ENCODE results near the gene STAC2. TPM values are rescaled to one million over a fixed set of nuclear protein-coding genes. Genes with fewer than 3 reads are reported as not detected.
A peak's percentile ranks its signal among the peaks of the same experiment; 100 is the strongest.

STAC2 gene
- total RNA-seq, 6 donors from 2014 or later, result 0.24 to 1.1 (median 0.48) TPM; not detected in 2

GRCh38 chr17:39227364-39227919 is 1.7 kb upstream of the STAC2 start:
- Histone ChIP-seq H3K4me1 (peaks cover 24 to 36% (median 33%) of the 10 kb centered on the region in 4 donors), H3K4me3 (no peak overlapping the region), H3K9me3 (no peaks in the 10 kb centered on the region), H3K27me3 (peaks cover 0 to 30% (median 17%) of the 10 kb centered on the region in 4 donors), H3K36me3 (no peaks in the 10 kb centered on the region), H3K27ac (no peak overlapping the region)
- TF ChIP-seq EP300 (IDR thresholded peaks at IDR 0.05) (no peak), CTCF (IDR thresholded peaks at IDR 0.05) (no peak), POLR2A (IDR thresholded peaks at IDR 0.05) (no peak), POLR2AphosphoS5 (IDR thresholded peaks at IDR 0.05) (no peak)
- ATAC-seq (ENCODE audit: low FRiP score in 2 of 2) (no peak), DNase-seq (no peak)
- WGBS, 2 donors, result 90% methylated on average over 2 of the region's 2 CpGs; no CpG with 5 or more reads in 1 of the 2 donors

- Histone ChIP-seq H3K9me3 (no peaks in the 10 kb centered on the region), H3K27me3 (peaks cover 0 to 30% (median 17%) of the 10 kb centered on the region in 4 donors), H3K36me3 (no peaks in the 10 kb centered on the region), H3K4me1 (peaks cover 19 to 23% (median 22%) of the 10 kb centered on the region in 4 donors), H3K27ac (no peak overlapping the region), H3K4me3 (peak overlapping the region in 3 of 4 donors; percentile 28 to 49 (median 38))
- peak in 1 of 2 donors; percentile 90 for ATAC-seq (ENCODE audit: low FRiP score in 2 of 2)
- 14 to 17% methylated on average over 23 to 24 of the region's 24 CpGs for WGBS, 2 donors
- peak in 1 of 2 donors; percentile 86 for DNase-seq
- TF ChIP-seq POLR2A (IDR thresholded peaks at IDR 0.05), result no peak
- no peak for TF ChIP-seq EP300 (IDR thresholded peaks at IDR 0.05)
- no peak for TF ChIP-seq POLR2AphosphoS5 (IDR thresholded peaks at IDR 0.05)
- no peak for TF ChIP-seq CTCF (IDR thresholded peaks at IDR 0.05)
Observed at GRCh38 chr17:39225959-39226683, 376 bp upstream of the STAC2 start.

- ATAC-seq (ENCODE audit: low FRiP score in 2 of 2) (peak in 1 of 2 donors; percentile 58), DNase-seq (peak in 1 of 2 donors; percentile 87)
- no peak for TF ChIP-seq POLR2AphosphoS5 (IDR thresholded peaks at IDR 0.05)
- no peak for TF ChIP-seq POLR2A (IDR thresholded peaks at IDR 0.05)
- TF ChIP-seq EP300 (IDR thresholded peaks at IDR 0.05), result no peak
- no peak for TF ChIP-seq CTCF (IDR thresholded peaks at IDR 0.05)
- Histone ChIP-seq H3K9me3 (no peaks in the 10 kb centered on the region), H3K27me3 (peaks cover 0 to 30% (median 17%) of the 10 kb centered on the region in 4 donors), H3K27ac (no peak overlapping the region), H3K4me3 (peak overlapping the region in 3 of 4 donors; percentile 28 to 49 (median 38)), H3K36me3 (no peaks in the 10 kb centered on the region), H3K4me1 (peaks cover 19 to 22% (median 21%) of the 10 kb centered on the region in 4 donors)
- 4 to 5% methylated on average over 8 to 47 of the region's 68 CpGs for WGBS, 2 donors
Observed at GRCh38 chr17:39224778-39225307, 902 bp downstream of the STAC2 start.

- no peak for TF ChIP-seq POLR2AphosphoS5 (IDR thresholded peaks at IDR 0.05)
- no peak for TF ChIP-seq CTCF (IDR thresholded peaks at IDR 0.05)
- TF ChIP-seq POLR2A (IDR thresholded peaks at IDR 0.05), result no peak
- no peak for TF ChIP-seq EP300 (IDR thresholded peaks at IDR 0.05)
- Histone ChIP-seq H3K9me3 (no peaks in the 10 kb centered on the region), H3K4me3 (peak overlapping the region in 1 of 4 donors; percentile 49), H3K27ac (no peak overlapping the region), H3K27me3 (peaks cover 0 to 30% (median 17%) of the 10 kb centered on the region in 4 donors), H3K4me1 (peaks cover 19 to 24% (median 23%) of the 10 kb centered on the region in 4 donors), H3K36me3 (no peaks in the 10 kb centered on the region)
- no peak for ATAC-seq (ENCODE audit: low FRiP score in 2 of 2)
- DNase-seq, result no peak
- WGBS, 2 donors, result 43 to 47% methylated on average over 26 to 33 of the region's 33 CpGs
Observed at GRCh38 chr17:39223907-39224777, 1.6 kb downstream of the STAC2 start.

Measured in upper lobe of left lung (tissue), 6 donors.